ENCODE results near the gene SPTB. TPM values are rescaled to one million over a fixed set of nuclear protein-coding genes. Genes with fewer than 3 reads are reported as not detected.

SPTB gene
- total and polyA plus RNA-seq, 9 of the 15 experiments (the other 6 are each of a cell fraction or from before 2014, with no cell fraction given): 0.21 to 45.9 (median 11.7) TPM

DNA sequence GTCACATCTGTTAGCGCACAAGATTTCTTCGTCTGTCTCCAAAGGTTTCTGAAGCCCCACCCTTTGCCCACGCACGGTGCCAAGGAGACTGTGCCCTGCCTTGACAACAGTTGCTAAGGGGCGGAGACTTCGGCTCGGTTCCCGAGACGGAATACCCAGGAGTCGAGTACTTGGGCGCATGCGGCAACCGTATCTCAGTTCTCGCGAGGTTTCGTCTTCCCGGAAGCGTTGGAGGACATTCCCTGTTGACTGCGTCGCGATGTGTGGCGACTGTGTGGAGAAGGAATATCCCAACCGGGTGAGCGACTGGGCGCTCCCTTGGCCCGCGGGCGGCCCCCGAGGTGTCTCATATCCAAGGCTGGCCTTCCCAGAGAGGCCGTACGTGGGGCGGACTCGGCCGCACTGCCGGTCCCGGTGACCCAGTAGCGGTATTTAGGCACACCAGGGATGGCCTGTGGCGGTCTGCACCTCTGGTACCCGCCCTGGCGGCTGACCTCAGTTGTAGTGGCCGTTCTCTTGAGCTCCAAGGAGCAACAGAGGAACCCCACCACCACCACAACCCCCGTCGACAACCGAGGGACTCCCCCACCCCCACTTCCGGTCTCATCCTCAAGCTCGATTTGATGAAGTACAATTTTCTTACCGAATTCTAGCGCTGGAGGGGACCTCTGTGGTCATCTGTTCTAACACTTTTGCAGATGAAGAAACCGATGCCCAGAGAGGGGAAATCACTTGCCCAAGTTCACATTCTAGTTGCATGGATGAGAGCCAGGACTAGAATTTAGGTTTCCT is 34.7 kb upstream of the SPTB start, which contains the start of gene CHURC1 (continued):
- TF ChIP-seq, protein P1, sequence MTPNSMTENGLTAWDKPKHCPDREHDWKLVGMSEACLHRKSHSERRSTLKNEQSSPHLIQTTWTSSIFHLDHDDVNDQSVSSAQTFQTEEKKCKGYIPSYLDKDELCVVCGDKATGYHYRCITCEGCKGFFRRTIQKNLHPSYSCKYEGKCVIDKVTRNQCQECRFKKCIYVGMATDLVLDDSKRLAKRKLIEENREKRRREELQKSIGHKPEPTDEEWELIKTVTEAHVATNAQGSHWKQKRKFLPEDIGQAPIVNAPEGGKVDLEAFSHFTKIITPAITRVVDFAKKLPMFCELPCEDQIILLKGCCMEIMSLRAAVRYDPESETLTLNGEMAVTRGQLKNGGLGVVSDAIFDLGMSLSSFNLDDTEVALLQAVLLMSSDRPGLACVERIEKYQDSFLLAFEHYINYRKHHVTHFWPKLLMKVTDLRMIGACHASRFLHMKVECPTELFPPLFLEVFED (CRISPR knock-in tag; conservative IDR thresholded peaks at IDR 0.05): no peak
- TF ChIP-seq KAT2B (IDR thresholded peaks at IDR 0.05; ENCODE audit: low read depth, low read length): no peak
- TF ChIP-seq, protein P2, sequence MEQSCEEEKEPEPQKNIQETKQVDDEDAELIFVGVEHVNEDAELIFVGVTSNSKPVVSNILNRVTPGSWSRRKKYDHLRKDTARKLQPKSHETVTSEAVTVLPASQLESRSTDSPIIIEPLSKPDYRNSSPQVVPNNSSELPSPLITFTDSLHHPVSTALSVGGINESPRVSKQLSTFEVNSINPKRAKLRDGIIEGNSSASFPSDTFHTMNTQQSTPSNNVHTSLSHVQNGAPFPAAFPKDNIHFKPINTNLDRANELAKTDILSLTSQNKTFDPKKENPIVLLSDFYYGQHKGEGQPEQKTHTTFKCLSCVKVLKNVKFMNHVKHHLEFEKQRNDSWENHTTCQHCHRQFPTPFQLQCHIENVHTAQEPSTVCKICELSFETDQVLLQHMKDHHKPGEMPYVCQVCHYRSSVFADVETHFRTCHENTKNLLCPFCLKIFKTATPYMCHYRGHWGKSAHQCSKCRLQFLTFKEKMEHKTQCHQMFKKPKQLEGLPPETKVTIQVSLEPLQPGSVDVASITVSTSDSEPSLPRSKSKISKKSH (CRISPR knock-in tag; IDR thresholded peaks at IDR 0.05): no peak
- no peak for TF ChIP-seq TEAD2 (tag; IDR thresholded peaks at IDR 0.05)
- TF ChIP-seq ZNF197 (CRISPR knock-in tag; IDR thresholded peaks at IDR 0.05; ENCODE audit: low read depth): no peak
- TF ChIP-seq MTA1 (IDR thresholded peaks at IDR 0.05; ENCODE audit: borderline replicate concordance): no peak
- TF ChIP-seq, protein P3, sequence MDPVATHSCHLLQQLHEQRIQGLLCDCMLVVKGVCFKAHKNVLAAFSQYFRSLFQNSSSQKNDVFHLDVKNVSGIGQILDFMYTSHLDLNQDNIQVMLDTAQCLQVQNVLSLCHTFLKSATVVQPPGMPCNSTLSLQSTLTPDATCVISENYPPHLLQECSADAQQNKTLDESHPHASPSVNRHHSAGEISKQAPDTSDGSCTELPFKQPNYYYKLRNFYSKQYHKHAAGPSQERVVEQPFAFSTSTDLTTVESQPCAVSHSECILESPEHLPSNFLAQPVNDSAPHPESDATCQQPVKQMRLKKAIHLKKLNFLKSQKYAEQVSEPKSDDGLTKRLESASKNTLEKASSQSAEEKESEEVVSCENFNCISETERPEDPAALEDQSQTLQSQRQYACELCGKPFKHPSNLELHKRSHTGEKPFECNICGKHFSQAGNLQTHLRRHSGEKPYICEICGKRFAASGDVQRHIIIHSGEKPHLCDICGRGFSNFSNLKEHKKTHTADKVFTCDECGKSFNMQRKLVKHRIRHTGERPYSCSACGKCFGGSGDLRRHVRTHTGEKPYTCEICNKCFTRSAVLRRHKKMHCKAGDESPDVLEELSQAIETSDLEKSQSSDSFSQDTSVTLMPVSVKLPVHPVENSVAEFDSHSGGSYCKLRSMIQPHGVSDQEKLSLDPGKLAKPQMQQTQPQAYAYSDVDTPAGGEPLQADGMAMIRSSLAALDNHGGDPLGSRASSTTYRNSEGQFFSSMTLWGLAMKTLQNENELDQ (CRISPR knock-in tag; IDR thresholded peaks at IDR 0.05; ENCODE audit: borderline replicate concordance): no peak
- TF ChIP-seq, protein P4, sequence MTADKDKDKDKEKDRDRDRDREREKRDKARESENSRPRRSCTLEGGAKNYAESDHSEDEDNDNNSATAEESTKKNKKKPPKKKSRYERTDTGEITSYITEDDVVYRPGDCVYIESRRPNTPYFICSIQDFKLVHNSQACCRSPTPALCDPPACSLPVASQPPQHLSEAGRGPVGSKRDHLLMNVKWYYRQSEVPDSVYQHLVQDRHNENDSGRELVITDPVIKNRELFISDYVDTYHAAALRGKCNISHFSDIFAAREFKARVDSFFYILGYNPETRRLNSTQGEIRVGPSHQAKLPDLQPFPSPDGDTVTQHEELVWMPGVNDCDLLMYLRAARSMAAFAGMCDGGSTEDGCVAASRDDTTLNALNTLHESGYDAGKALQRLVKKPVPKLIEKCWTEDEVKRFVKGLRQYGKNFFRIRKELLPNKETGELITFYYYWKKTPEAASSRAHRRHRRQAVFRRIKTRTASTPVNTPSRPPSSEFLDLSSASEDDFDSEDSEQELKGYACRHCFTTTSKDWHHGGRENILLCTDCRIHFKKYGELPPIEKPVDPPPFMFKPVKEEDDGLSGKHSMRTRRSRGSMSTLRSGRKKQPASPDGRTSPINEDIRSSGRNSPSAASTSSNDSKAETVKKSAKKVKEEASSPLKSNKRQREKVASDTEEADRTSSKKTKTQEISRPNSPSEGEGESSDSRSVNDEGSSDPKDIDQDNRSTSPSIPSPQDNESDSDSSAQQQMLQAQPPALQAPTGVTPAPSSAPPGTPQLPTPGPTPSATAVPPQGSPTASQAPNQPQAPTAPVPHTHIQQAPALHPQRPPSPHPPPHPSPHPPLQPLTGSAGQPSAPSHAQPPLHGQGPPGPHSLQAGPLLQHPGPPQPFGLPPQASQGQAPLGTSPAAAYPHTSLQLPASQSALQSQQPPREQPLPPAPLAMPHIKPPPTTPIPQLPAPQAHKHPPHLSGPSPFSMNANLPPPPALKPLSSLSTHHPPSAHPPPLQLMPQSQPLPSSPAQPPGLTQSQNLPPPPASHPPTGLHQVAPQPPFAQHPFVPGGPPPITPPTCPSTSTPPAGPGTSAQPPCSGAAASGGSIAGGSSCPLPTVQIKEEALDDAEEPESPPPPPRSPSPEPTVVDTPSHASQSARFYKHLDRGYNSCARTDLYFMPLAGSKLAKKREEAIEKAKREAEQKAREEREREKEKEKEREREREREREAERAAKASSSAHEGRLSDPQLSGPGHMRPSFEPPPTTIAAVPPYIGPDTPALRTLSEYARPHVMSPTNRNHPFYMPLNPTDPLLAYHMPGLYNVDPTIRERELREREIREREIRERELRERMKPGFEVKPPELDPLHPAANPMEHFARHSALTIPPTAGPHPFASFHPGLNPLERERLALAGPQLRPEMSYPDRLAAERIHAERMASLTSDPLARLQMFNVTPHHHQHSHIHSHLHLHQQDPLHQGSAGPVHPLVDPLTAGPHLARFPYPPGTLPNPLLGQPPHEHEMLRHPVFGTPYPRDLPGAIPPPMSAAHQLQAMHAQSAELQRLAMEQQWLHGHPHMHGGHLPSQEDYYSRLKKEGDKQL (CRISPR knock-in tag; IDR thresholded peaks at IDR 0.05; ENCODE audit: borderline replicate concordance): no peak
- no peak for TF ChIP-seq HNRNPUL1 (IDR thresholded peaks at IDR 0.05; ENCODE audit: low read length)
- no peak for TF ChIP-seq HNRNPLL (IDR thresholded peaks at IDR 0.05; ENCODE audit: low read depth, low read length, poor library complexity, severe bottlenecking)
- no peak for TF ChIP-seq CBFA2T3 (IDR thresholded peaks at IDR 0.05)
- TF ChIP-seq, protein P5, sequence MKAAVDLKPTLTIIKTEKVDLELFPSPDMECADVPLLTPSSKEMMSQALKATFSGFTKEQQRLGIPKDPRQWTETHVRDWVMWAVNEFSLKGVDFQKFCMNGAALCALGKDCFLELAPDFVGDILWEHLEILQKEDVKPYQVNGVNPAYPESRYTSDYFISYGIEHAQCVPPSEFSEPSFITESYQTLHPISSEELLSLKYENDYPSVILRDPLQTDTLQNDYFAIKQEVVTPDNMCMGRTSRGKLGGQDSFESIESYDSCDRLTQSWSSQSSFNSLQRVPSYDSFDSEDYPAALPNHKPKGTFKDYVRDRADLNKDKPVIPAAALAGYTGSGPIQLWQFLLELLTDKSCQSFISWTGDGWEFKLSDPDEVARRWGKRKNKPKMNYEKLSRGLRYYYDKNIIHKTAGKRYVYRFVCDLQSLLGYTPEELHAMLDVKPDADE (conservative IDR thresholded peaks at IDR 0.05; ENCODE audit: control insufficient read depth, low read depth, low read length): no peak
- TF ChIP-seq, protein P6, sequence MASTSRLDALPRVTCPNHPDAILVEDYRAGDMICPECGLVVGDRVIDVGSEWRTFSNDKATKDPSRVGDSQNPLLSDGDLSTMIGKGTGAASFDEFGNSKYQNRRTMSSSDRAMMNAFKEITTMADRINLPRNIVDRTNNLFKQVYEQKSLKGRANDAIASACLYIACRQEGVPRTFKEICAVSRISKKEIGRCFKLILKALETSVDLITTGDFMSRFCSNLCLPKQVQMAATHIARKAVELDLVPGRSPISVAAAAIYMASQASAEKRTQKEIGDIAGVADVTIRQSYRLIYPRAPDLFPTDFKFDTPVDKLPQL (IDR thresholded peaks at IDR 0.05; ENCODE audit: extremely low read depth, insufficient read length): no peak

Data from K562 (cell line).